GM12864 (cell line): ENCODE results near the gene HNRNPH3.

Source experiments
- DNase-seq: peaks from one replicate; pipeline ENCODE4 v3.0.0-alpha.2; 2011; ENCODE audit warnings: low read depth
- H3K4me3 ChIP-seq: 2 replicates; pipeline ENCODE4 v1.5.1; 2011; ENCODE audit warnings: mild to moderate bottlenecking, low read depth, low read length, control low read depth
- CTCF ChIP-seq: IDR thresholded peaks from 2 replicates; pipeline ENCODE4 v1.5.1; 2011; ENCODE audit warnings: low read depth, mild to moderate bottlenecking, moderate library complexity, low read length, control low read depth, inconsistent platforms; ENCODE audit errors: missing control alignments

Gene HNRNPH3

DNA sequence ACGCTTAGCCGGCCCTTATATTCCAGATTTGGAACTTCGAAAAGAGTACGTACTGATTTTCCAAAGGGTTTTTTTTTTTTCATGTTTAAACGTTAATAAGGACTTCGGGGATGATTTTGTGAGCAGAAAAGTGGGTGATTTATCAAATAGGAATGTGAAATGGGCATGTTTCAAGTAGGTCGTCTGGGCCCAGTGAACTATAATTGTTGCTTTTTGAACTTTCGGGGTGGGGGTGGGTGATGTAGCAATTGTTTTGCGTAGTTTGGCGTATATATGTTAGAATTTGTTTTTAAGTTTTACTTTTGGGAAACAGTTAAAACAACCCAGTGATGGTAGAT is 1.2 kb downstream of the HNRNPH3 start:
- peak overlapping the region; percentile 88 for H3K4me3 ChIP-seq
- no peak for TF ChIP-seq CTCF
- no peak for DNase-seq

DNA sequence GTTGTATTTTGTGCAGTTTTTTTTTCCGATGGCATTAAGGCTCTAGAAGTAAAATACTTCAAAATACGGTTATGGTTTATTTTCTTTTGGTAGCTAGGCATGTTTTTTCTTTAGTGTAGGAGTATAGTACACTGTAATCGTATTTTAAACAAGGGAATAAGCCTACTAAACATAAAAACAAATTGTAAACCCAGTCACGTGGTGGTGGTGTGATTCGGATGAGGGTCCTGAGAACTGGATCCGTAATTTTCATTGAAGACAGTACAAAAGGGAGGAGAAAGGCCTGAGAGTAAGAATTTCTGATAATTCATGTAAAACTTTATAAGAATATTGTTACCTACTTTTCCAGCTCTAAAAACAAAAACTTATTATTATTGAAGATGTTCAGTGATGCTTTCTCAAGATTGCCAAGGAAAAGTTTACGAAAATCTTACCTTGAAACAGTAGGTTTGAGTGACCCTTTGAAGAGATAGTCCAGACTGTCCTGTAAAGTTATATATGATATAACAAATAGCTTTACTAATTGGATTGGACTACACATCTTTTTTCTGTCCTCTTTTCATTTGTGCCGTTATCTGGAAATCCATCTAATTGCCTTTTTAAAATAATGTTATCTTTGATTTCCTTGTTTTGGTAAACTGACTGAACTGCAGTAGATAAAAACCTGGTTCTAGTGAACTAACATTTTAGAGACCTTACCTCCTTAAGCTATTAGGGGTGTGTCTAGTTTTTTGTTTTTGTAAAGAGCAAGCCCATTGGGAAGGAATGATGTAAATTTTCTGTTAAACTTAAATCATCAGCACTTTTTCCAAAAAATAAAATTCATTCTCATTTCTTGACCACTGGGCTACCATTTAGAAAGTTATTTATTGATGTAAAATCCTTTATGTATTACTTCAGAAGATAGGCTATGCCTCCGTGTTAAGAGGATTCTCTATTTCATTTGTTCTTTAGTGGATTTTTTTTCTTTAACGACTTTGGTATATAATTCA is 1.9 kb downstream of the HNRNPH3 start:
- no peak for DNase-seq
- no peak for TF ChIP-seq CTCF
- peak overlapping the region; percentile 88 for H3K4me3 ChIP-seq

GRCh38 chr10:68334672-68335467 is 3.0 kb downstream of the HNRNPH3 start:
- no peak for DNase-seq

GRCh38 chr10:68336754-68337351 is 5.0 kb downstream of the HNRNPH3 start:
- no peak overlapping the region for H3K4me3 ChIP-seq
- DNase-seq = no peak
- no peak for TF ChIP-seq CTCF

More at GRCh38 chr10:68334672-68335467, 3.0 kb downstream of the HNRNPH3 start:
- peak overlapping the region; percentile 88 for H3K4me3 ChIP-seq
- no peak for TF ChIP-seq CTCF

GRCh38 chr10:68340358-68341080 is 8.7 kb downstream of the HNRNPH3 start:
- DNase-seq = no peak
- no peak overlapping the region for H3K4me3 ChIP-seq
- no peak for TF ChIP-seq CTCF

- no peak for TF ChIP-seq CTCF
- no peak for DNase-seq
- no peak overlapping the region for H3K4me3 ChIP-seq
Observed at GRCh38 chr10:68342909-68343516, 11.1 kb downstream of the HNRNPH3 start.
